ENCODE data around the gene POU3F3. TPM values are rescaled to one million over a fixed set of nuclear protein-coding genes. Genes with fewer than 3 reads are reported as not detected.

POU3F3 gene
- polyA plus RNA-seq, 1 donor (not counting 4 experiments of a cell fraction or from before 2014, with no cell fraction given) = not detected

- no peak overlapping the region for H3K9ac ChIP-seq (ENCODE audit: control insufficient read depth, extremely low read depth, insufficient read depth, low read length)
- no peak overlapping the region for H3K4me2 ChIP-seq (ENCODE audit: control insufficient read depth, extremely low read depth, insufficient read depth, low read depth, low read length)
- TF ChIP-seq EZH2 (IDR thresholded peaks at IDR 0.05; ENCODE audit: low read length) (no peak), CTCF (optimal IDR thresholded peaks at IDR 0.05 in 1 of 3, IDR thresholded peaks at IDR 0.05 in 1 of 3, conservative IDR thresholded peaks at IDR 0.05 in 1 of 3; ENCODE audit: extremely low read depth in 1 of 3, insufficient read depth in 2 of 3, low read length in 3 of 3) (no peak)
- H3K79me2 ChIP-seq (ENCODE audit: control insufficient read depth, insufficient read depth, low read length) = no peaks in the 10 kb centered on the region
- dilution Hi-C loops (cut with MboI; ENCODE audit: extremely low pct_ligation_motif_present, low sequenced_read_pairs) = no loop called here
- H3K4me3 ChIP-seq (ENCODE audit: control insufficient read depth in 2 of 3, extremely low read depth in 1 of 3, insufficient read depth in 2 of 3, low read depth in 1 of 3, low read length in 3 of 3) = no peak overlapping the region
- no peaks in the 10 kb centered on the region for H3K9me1 ChIP-seq (ENCODE audit: control insufficient read depth, extremely low read depth, insufficient read depth, low read length)
- no peaks in the 10 kb centered on the region for H4K20me1 ChIP-seq (ENCODE audit: control insufficient read depth, extremely low read depth, insufficient read depth, low read length)
- no peak overlapping the region for H3K27ac ChIP-seq (ENCODE audit: control insufficient read depth, insufficient read depth, low read length)
- no peak for DNase-seq (ENCODE audit: low read depth, low spot score)
- H3K4me1 ChIP-seq (ENCODE audit: control insufficient read depth, extremely low read depth, insufficient read depth, low read length) = no peaks in the 10 kb centered on the region
- H2AFZ ChIP-seq (ENCODE audit: control insufficient read depth, low read length) = no peak overlapping the region
- no peaks in the 10 kb centered on the region for H3K9me3 ChIP-seq (ENCODE audit: control insufficient read depth, low read depth, low read length)
- H3K36me3 ChIP-seq (ENCODE audit: control insufficient read depth in 2 of 2, extremely low read depth in 1 of 2, insufficient read depth in 2 of 2, low read length in 2 of 2) = no peaks in the 10 kb centered on the region
- no peaks in the 10 kb centered on the region for H3K27me3 ChIP-seq (ENCODE audit: control insufficient read depth, extremely low read depth, insufficient read depth, low read length)
- no peak for FAIRE-seq
These were observed 34.8 kb downstream of the POU3F3 start for GRCh38 chr2:104888489-104889258.

GRCh38 chr2:104889291-104889959 is 35.5 kb downstream of the POU3F3 start:
- DNase-seq (ENCODE audit: low read depth, low spot score) = no peak
- Histone ChIP-seq H4K20me1 (ENCODE audit: control insufficient read depth, extremely low read depth, insufficient read depth, low read length) (no peaks in the 10 kb centered on the region), H3K9me3 (ENCODE audit: control insufficient read depth, low read depth, low read length) (no peaks in the 10 kb centered on the region), H3K36me3 (ENCODE audit: control insufficient read depth in 2 of 2, extremely low read depth in 1 of 2, insufficient read depth in 2 of 2, low read length in 2 of 2) (no peaks in the 10 kb centered on the region), H3K4me2 (ENCODE audit: control insufficient read depth, extremely low read depth, insufficient read depth, low read depth, low read length) (no peak overlapping the region), H3K4me1 (ENCODE audit: control insufficient read depth, extremely low read depth, insufficient read depth, low read length) (no peaks in the 10 kb centered on the region), H2AFZ (ENCODE audit: control insufficient read depth, low read length) (no peak overlapping the region), H3K4me3 (ENCODE audit: control insufficient read depth in 2 of 3, extremely low read depth in 1 of 3, insufficient read depth in 2 of 3, low read depth in 1 of 3, low read length in 3 of 3) (no peak overlapping the region), H3K79me2 (ENCODE audit: control insufficient read depth, insufficient read depth, low read length) (no peaks in the 10 kb centered on the region), H3K9me1 (ENCODE audit: control insufficient read depth, extremely low read depth, insufficient read depth, low read length) (no peaks in the 10 kb centered on the region), H3K27me3 (ENCODE audit: control insufficient read depth, extremely low read depth, insufficient read depth, low read length) (no peaks in the 10 kb centered on the region), H3K9ac (ENCODE audit: control insufficient read depth, extremely low read depth, insufficient read depth, low read length) (no peak overlapping the region), H3K27ac (ENCODE audit: control insufficient read depth, insufficient read depth, low read length) (no peak overlapping the region)
- dilution Hi-C loops (cut with MboI; ENCODE audit: extremely low pct_ligation_motif_present, low sequenced_read_pairs) = no loop called here
- TF ChIP-seq EZH2 (IDR thresholded peaks at IDR 0.05; ENCODE audit: low read length) (no peak), CTCF (optimal IDR thresholded peaks at IDR 0.05 in 1 of 3, IDR thresholded peaks at IDR 0.05 in 1 of 3, conservative IDR thresholded peaks at IDR 0.05 in 1 of 3; ENCODE audit: extremely low read depth in 1 of 3, insufficient read depth in 2 of 3, low read length in 3 of 3) (no peak)
- no peak for FAIRE-seq

Data from keratinocyte (primary cell).